Karpas-422 (cell line): ENCODE results near the gene CRELD2. TPM values are rescaled to one million over a fixed set of nuclear protein-coding genes. Genes with fewer than 3 reads are reported as not detected.

ENCODE experiments used
- DNase-seq: peaks from one replicate; pipeline ENCODE4 v3.0.0-alpha.2; 2015
- H2AFZ ChIP-seq: fragments of 200-600 bp; sonication (generic); 2 replicates; pipeline ENCODE4 v1.6.1; 2014; ENCODE audit warnings: antibody characterized with exemption, low read length, mixed read lengths
- H3K27ac ChIP-seq: fragments of 200-600 bp; sonication (generic); 2 replicates; pipeline ENCODE4 v1.5.1; 2014; ENCODE audit warnings: mild to moderate bottlenecking, low read length, moderate library complexity
- H3K27me3 ChIP-seq: fragments of 200-600 bp; sonication (generic); 2 replicates; pipeline ENCODE4 v1.6.1; 2014; ENCODE audit warnings: low read length, mixed read lengths
- H3K36me3 ChIP-seq: fragments of 200-600 bp; sonication (generic); 2 replicates; pipeline ENCODE4 v1.6.1; 2014; ENCODE audit warnings: low read length, mixed read lengths; ENCODE audit not compliant: insufficient read depth
- H3K4me1 ChIP-seq: fragments of 200-600 bp; sonication (generic); 2 replicates; pipeline ENCODE4 v1.6.1; 2014; ENCODE audit warnings: mild to moderate bottlenecking, low read length, mixed read lengths
- H3K4me2 ChIP-seq: fragments of 200-600 bp; sonication (generic); 2 replicates; pipeline ENCODE4 v1.6.1; 2014; ENCODE audit warnings: low read length, low read depth, mild to moderate bottlenecking; ENCODE audit not compliant: poor library complexity, severe bottlenecking
- H3K4me3 ChIP-seq: fragments of 200-600 bp; sonication (generic); 2 replicates; pipeline ENCODE4 v1.5.1; 2014; ENCODE audit warnings: mild to moderate bottlenecking, antibody characterized with exemption, low read length, mixed read lengths
- H3K79me2 ChIP-seq: fragments of 200-600 bp; sonication (generic); 2 replicates; pipeline ENCODE4 v1.6.1; 2014; ENCODE audit warnings: mild to moderate bottlenecking, low read length, mixed read lengths
- H3K9ac ChIP-seq: fragments of 200-600 bp; sonication (generic); 2 replicates; pipeline ENCODE4 v1.6.0; 2014; ENCODE audit warnings: low read length
- H3K9me2 ChIP-seq: fragments of 200-600 bp; sonication (generic), shearing (Covaris generic); replicated peaks from 2 replicates; pipeline ENCODE4 v1.6.0; 2014; ENCODE audit warnings: mild to moderate bottlenecking, low read length, moderate library complexity; ENCODE audit not compliant: insufficient read depth
- H3K9me3 ChIP-seq: fragments of 300-700, 200-600 bp; sonication (generic); 2 replicates; pipeline ENCODE4 v1.6.1; 2014; ENCODE audit warnings: low read length, mixed read lengths
- H4K20me1 ChIP-seq: fragments of 200-600 bp; sonication (generic); 2 replicates; pipeline ENCODE4 v1.6.1; 2014; ENCODE audit warnings: mild to moderate bottlenecking, antibody characterized with exemption, low read length, low read depth; ENCODE audit not compliant: insufficient read depth
- total RNA-seq: library from RNA; depleted of rRNA; stranded (reverse); fragments of >200 nt; shearing (Covaris generic); gene quantifications from 2 replicates; pipeline ENCODE4 v1.2.3, GENCODE V29; 2014; ENCODE audit warnings: low replicate concordance

CRELD2 gene
- total RNA-seq, 1 experiment from 2014 or later, result 12.7 TPM

- no peak overlapping the region for H2AFZ ChIP-seq
- H3K79me2 ChIP-seq, result no peaks in the 10 kb centered on the region
- H3K9ac ChIP-seq, result no peak overlapping the region
- no peaks in the 10 kb centered on the region for H3K27me3 ChIP-seq
- no peaks in the 10 kb centered on the region for H3K9me3 ChIP-seq
- no peak for DNase-seq
- 0 out of 2 replicates have a peak, but pooled peaks cover 2% of the 10 kb centered on the region for H4K20me1 ChIP-seq
- H3K4me1 ChIP-seq, result peaks cover 8% of the 10 kb centered on the region
- H3K4me2 ChIP-seq, result no peak overlapping the region
- H3K27ac ChIP-seq, result no peak overlapping the region
- H3K9me2 ChIP-seq, result no peaks in the 10 kb centered on the region
- no peak overlapping the region for H3K4me3 ChIP-seq
- no peaks in the 10 kb centered on the region for H3K36me3 ChIP-seq
Measured at GRCh38 chr22:49951986-49952896, 33.8 kb downstream of the CRELD2 start.

GRCh38 chr22:49953027-49953679, 34.7 kb downstream of the CRELD2 start:
- Histone ChIP-seq H3K9ac (no peak overlapping the region), H3K4me2 (no peak overlapping the region)

GRCh38 chr22:49953680-49954344, 35.4 kb downstream of the CRELD2 start:
- no peak overlapping the region for H3K9ac ChIP-seq
- H3K36me3 ChIP-seq, result no peaks in the 10 kb centered on the region

More at GRCh38 chr22:49953027-49953679, 34.7 kb downstream of the CRELD2 start:
- Histone ChIP-seq H3K36me3 (no peaks in the 10 kb centered on the region), H3K79me2 (no peaks in the 10 kb centered on the region), H3K9me2 (no peaks in the 10 kb centered on the region), H3K4me3 (no peak overlapping the region), H3K4me1 (peaks cover 8% of the 10 kb centered on the region), H3K27ac (no peak overlapping the region), H2AFZ (no peak overlapping the region), H4K20me1 (0 out of 2 replicates have a peak, but pooled peaks cover 2% of the 10 kb centered on the region), H3K9me3 (no peaks in the 10 kb centered on the region), H3K27me3 (no peaks in the 10 kb centered on the region)
- DNase-seq, result no peak

GRCh38 chr22:49954354-49954753, 35.9 kb downstream of the CRELD2 start:
- DNase-seq, result no peak
- Histone ChIP-seq H3K9ac (no peak overlapping the region), H3K9me2 (no peaks in the 10 kb centered on the region), H2AFZ (no peak overlapping the region), H3K27ac (no peak overlapping the region), H3K9me3 (no peaks in the 10 kb centered on the region), H3K4me1 (peaks cover 11% of the 10 kb centered on the region), H3K79me2 (no peaks in the 10 kb centered on the region), H4K20me1 (0 out of 2 replicates have a peak, but pooled peaks cover 2% of the 10 kb centered on the region), H3K4me3 (no peak overlapping the region), H3K4me2 (no peak overlapping the region), H3K27me3 (no peaks in the 10 kb centered on the region), H3K36me3 (no peaks in the 10 kb centered on the region)

More at GRCh38 chr22:49953680-49954344, 35.4 kb downstream of the CRELD2 start:
- Histone ChIP-seq H4K20me1 (0 out of 2 replicates have a peak, but pooled peaks cover 2% of the 10 kb centered on the region), H3K9me2 (no peaks in the 10 kb centered on the region), H3K4me2 (no peak overlapping the region), H3K4me3 (no peak overlapping the region), H3K9me3 (no peaks in the 10 kb centered on the region), H3K27me3 (no peaks in the 10 kb centered on the region), H3K4me1 (peaks cover 8% of the 10 kb centered on the region), H3K27ac (no peak overlapping the region), H2AFZ (no peak overlapping the region), H3K79me2 (no peaks in the 10 kb centered on the region)
- no peak for DNase-seq

- Histone ChIP-seq H3K4me2 (no peak overlapping the region), H3K9ac (no peak overlapping the region), H3K79me2 (no peaks in the 10 kb centered on the region), H3K9me2 (no peaks in the 10 kb centered on the region), H3K36me3 (no peaks in the 10 kb centered on the region), H3K27ac (no peak overlapping the region), H3K4me1 (peaks cover 18% of the 10 kb centered on the region), H3K4me3 (no peak overlapping the region), H3K27me3 (no peaks in the 10 kb centered on the region), H3K9me3 (no peaks in the 10 kb centered on the region), H2AFZ (no peak overlapping the region), H4K20me1 (0 out of 2 replicates have a peak, but pooled peaks cover 2% of the 10 kb centered on the region)
- no peak for DNase-seq
Measured at GRCh38 chr22:49954991-49955580, 36.7 kb downstream of the CRELD2 start.

GRCh38 chr22:49955581-49956417, 37.4 kb downstream of the CRELD2 start:
- Histone ChIP-seq H3K4me2 (no peak overlapping the region), H3K9ac (no peak overlapping the region)

GRCh38 chr22:49956418-49956770, 38.0 kb downstream of the CRELD2 start:
- Histone ChIP-seq H3K4me2 (no peak overlapping the region), H3K27ac (no peak overlapping the region), H3K27me3 (no peaks in the 10 kb centered on the region), H2AFZ (no peak overlapping the region), H3K4me3 (no peak overlapping the region), H3K36me3 (no peaks in the 10 kb centered on the region), H3K9me2 (no peaks in the 10 kb centered on the region), H4K20me1 (peaks cover 3% of the 10 kb centered on the region; the same call in 1 of the 2 replicates), H3K79me2 (peaks cover under 1% of the 10 kb centered on the region), H3K9ac (no peak overlapping the region), H3K4me1 (peaks cover 10% of the 10 kb centered on the region), H3K9me3 (no peaks in the 10 kb centered on the region)
- no peak for DNase-seq

More at GRCh38 chr22:49955581-49956417, 37.4 kb downstream of the CRELD2 start:
- Histone ChIP-seq H2AFZ (no peak overlapping the region), H3K9me3 (no peaks in the 10 kb centered on the region), H3K9me2 (no peaks in the 10 kb centered on the region), H3K79me2 (no peaks in the 10 kb centered on the region), H3K4me1 (peaks cover 16% of the 10 kb centered on the region), H3K36me3 (no peaks in the 10 kb centered on the region), H3K4me3 (no peak overlapping the region), H3K27ac (no peak overlapping the region), H4K20me1 (0 out of 2 replicates have a peak, but pooled peaks cover 2% of the 10 kb centered on the region), H3K27me3 (no peaks in the 10 kb centered on the region)
- DNase-seq, result no peak
